ENCODE measurements around the gene GABBR2.

The GABBR2 gene

GRCh38 chr9:98708933-98709911 lies at the start of gene GABBR2:
GABBR2 (minus strand) TSS chr9:98708935; CDS start chr9:98708737, 198 bp downstream.
- no peak for DNase-seq (ENCODE audit: low read depth)
- TF ChIP-seq CTCF (IDR thresholded peaks at IDR 0.05; ENCODE audit: low read length, missing control alignments): no peak

GRCh38 chr9:98755006-98755618 lies 46.4 kb upstream of the GABBR2 start:
- no peak overlapping the region for H3K4me3 ChIP-seq (replicated peaks; ENCODE audit: low read depth, low read length)
- no peak for DNase-seq (ENCODE audit: low read depth)
- TF ChIP-seq CTCF (IDR thresholded peaks at IDR 0.05; ENCODE audit: low read length, missing control alignments): no peak

More at GRCh38 chr9:98708933-98709911, at the start of gene GABBR2:
- peak within 1 kb of the TSS; percentile 59 for H3K4me3 ChIP-seq (replicated peaks; ENCODE audit: low read depth, low read length)

GRCh38 chr9:98751210-98751609 lies 42.5 kb upstream of the GABBR2 start:
- no peak for TF ChIP-seq CTCF (IDR thresholded peaks at IDR 0.05; ENCODE audit: low read length, missing control alignments)
- no peak for DNase-seq (ENCODE audit: low read depth)
- no peak overlapping the region for H3K4me3 ChIP-seq (replicated peaks; ENCODE audit: low read depth, low read length)

GRCh38 chr9:98750364-98751060 lies 41.8 kb upstream of the GABBR2 start:
- TF ChIP-seq CTCF (IDR thresholded peaks at IDR 0.05; ENCODE audit: low read length, missing control alignments): no peak
- no peak for DNase-seq (ENCODE audit: low read depth)

GRCh38 chr9:98747476-98747875 lies 38.7 kb upstream of the GABBR2 start:
- H3K4me3 ChIP-seq (replicated peaks; ENCODE audit: low read depth, low read length): no peak overlapping the region
- no peak for TF ChIP-seq CTCF (IDR thresholded peaks at IDR 0.05; ENCODE audit: low read length, missing control alignments)
- DNase-seq (ENCODE audit: low read depth): no peak

More at GRCh38 chr9:98750364-98751060, 41.8 kb upstream of the GABBR2 start:
- no peak overlapping the region for H3K4me3 ChIP-seq (replicated peaks; ENCODE audit: low read depth, low read length)

GRCh38 chr9:98745470-98745869 lies 36.7 kb upstream of the GABBR2 start:
- TF ChIP-seq CTCF (IDR thresholded peaks at IDR 0.05; ENCODE audit: low read length, missing control alignments): no peak
- no peak for DNase-seq (ENCODE audit: low read depth)
- H3K4me3 ChIP-seq (replicated peaks; ENCODE audit: low read depth, low read length): no peak overlapping the region

All from fibroblast of pulmonary artery (primary cell).